ENCODE measurements around the gene RBM33. TPM values are rescaled to one million over a fixed set of nuclear protein-coding genes. Genes with fewer than 3 reads are reported as not detected.

The RBM33 gene
- polyA plus RNA-seq, 2 of the 4 experiments (the other 2 are of a cell fraction) = 21.7 to 21.9 TPM

DNA sequence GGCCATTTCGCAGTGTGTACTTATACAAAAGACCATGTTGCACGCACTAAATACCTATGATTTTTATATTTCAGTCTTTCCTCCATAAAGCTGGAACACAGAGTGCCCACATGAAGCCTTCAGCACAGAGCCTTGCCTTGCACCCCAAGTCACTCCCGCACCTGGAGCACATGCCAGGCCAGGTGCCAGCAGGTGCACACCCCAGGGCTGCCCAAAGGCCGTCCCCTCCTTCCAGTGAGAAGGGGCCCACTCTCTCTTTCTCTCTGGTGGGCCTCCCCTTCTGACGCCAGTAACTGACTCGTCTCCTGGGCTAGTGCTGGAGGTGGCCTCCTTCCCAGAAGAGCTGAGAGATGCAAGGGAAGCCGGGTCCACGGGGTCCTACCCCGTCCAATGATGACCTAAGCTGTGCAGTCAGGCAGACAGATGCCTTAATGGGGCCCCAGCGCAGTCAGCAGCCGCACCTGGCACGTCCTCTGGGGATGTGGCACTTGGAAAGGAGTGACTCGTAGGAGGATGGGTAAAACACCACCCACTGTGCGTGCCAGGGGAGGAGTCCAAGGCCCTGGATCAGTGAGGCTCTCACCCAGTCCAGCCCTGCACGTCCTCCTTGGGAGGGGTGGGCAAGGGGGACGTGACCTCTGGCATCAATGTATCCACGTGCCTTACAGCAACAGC, 185.5 kb downstream of the RBM33 start:
- TF ChIP-seq ATOH8 (CRISPR knock-in tag; IDR thresholded peaks at IDR 0.05; ENCODE audit: low read depth) (no peak), SMC3 (IDR thresholded peaks at IDR 0.05) (no peak), HEYL (CRISPR knock-in tag; IDR thresholded peaks at IDR 0.05) (no peak), CTCF (IDR thresholded peaks at IDR 0.05) (no peak), PHF8 (IDR thresholded peaks at IDR 0.05; ENCODE audit: borderline replicate concordance, low read depth) (no peak), MAZ (IDR thresholded peaks at IDR 0.05; ENCODE audit: borderline replicate concordance, low read depth, low read length) (no peak), CHD4 (IDR thresholded peaks at IDR 0.05; ENCODE audit: borderline replicate concordance) (no peak), ZFP36 (IDR thresholded peaks at IDR 0.05; ENCODE audit: borderline replicate concordance, partially characterized antibody) (no peak), SREBF2 (IDR thresholded peaks at IDR 0.05) (no peak), ZC3H11A (IDR thresholded peaks at IDR 0.05) (no peak), NFE2L2 (conservative IDR thresholded peaks at IDR 0.05; ENCODE audit: low read length) (no peak), ELK1 (IDR thresholded peaks at IDR 0.05; ENCODE audit: low read depth, low read length) (no peak), BHLHE40 (IDR thresholded peaks at IDR 0.05; ENCODE audit: low read depth, low read length) (no peak), FOSB (CRISPR knock-in tag; IDR thresholded peaks at IDR 0.05) (no peak), EHF (CRISPR knock-in tag; IDR thresholded peaks at IDR 0.05) (no peak), ZNF302 (CRISPR knock-in tag; IDR thresholded peaks at IDR 0.05) (no peak)
- TF ChIP-seq, protein P1, sequence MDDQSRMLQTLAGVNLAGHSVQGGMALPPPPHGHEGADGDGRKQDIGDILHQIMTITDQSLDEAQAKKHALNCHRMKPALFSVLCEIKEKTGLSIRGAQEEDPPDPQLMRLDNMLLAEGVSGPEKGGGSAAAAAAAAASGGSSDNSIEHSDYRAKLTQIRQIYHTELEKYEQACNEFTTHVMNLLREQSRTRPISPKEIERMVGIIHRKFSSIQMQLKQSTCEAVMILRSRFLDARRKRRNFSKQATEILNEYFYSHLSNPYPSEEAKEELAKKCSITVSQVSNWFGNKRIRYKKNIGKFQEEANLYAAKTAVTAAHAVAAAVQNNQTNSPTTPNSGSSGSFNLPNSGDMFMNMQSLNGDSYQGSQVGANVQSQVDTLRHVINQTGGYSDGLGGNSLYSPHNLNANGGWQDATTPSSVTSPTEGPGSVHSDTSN (IDR thresholded peaks at IDR 0.05) = no peak
- TF ChIP-seq, protein P2, sequence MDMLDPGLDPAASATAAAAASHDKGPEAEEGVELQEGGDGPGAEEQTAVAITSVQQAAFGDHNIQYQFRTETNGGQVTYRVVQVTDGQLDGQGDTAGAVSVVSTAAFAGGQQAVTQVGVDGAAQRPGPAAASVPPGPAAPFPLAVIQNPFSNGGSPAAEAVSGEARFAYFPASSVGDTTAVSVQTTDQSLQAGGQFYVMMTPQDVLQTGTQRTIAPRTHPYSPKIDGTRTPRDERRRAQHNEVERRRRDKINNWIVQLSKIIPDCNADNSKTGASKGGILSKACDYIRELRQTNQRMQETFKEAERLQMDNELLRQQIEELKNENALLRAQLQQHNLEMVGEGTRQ (IDR thresholded peaks at IDR 0.05) = no peak
- peak in 1 of 2 experiments; percentile 16; a peak in 1 of 6 replicates for ATAC-seq
- peak in 1 of 2 experiments; percentile 17 for DNase-seq (ENCODE audit: low read depth in 1 of 2, low spot score in 1 of 2)
- H3K4me1 ChIP-seq = peaks cover 30% of the 10 kb centered on the region; the same call in 2 of the 3 replicates
- no peak overlapping the region for H3K4me2 ChIP-seq
- WGBS (ENCODE audit: missing lambda C conversion rate) = 61% methylated on average over 17 of the region's 17 CpGs
- no peak for FAIRE-seq
- no peaks in the 10 kb centered on the region for H3K9me3 ChIP-seq
- peak overlapping the region in 1 of 2 experiments; percentile 15; a peak in 1 of 6 replicates for H3K27ac ChIP-seq
- ChIA-PET CTCF (interaction anchor here (0.8 to 1.1 kb wide), 3 partner anchors 9 to 662 kb away, joined by 3 to 6 read pairs (median 3); no protein-coding TSS in a partner anchor), POLR2A (no interaction called here)
- no peak overlapping the region for H3K4me3 ChIP-seq

Other genes starting within 250 kb of the RBM33 start
- gene EN2, start 186.5 kb upstream of the RBM33 start, polyA plus RNA-seq (2011; rRNA removed) = 0.33 and 0.53 TPM in 2 replicates
- gene EN2, start 186.5 kb upstream of the RBM33 start, polyA plus RNA-seq (2017; fragmentation: RNase III; extraction: RNeasy Plus Mini Kit Qiagen cat#74134 plus additional on column Dnase treatment) = 0.51 to 0.62 TPM (median 0.54 TPM) in 3 replicates
- gene CNPY1, start 98.1 kb upstream of the RBM33 start, polyA plus RNA-seq (2011; rRNA removed) = not detected in 2 replicates
- not detected in 3 replicates for gene CNPY1, start 98.1 kb upstream of the RBM33 start, polyA plus RNA-seq (2017; fragmentation: RNase III; extraction: RNeasy Plus Mini Kit Qiagen cat#74134 plus additional on column Dnase treatment)
- 0.78 and 0.84 TPM in 2 replicates for gene SHH, start 167.8 kb downstream of the RBM33 start, polyA plus RNA-seq (2011; rRNA removed)
- gene SHH, start 167.8 kb downstream of the RBM33 start, polyA plus RNA-seq (2017; fragmentation: RNase III; extraction: RNeasy Plus Mini Kit Qiagen cat#74134 plus additional on column Dnase treatment) = 0.79 to 1.2 TPM (median 1.2 TPM) in 3 replicates

Data from A549 (cell line).